ENCODE results near the gene MED15.
A peak's percentile ranks its signal among the peaks of the same experiment; 100 is the strongest.

MED15 gene

DNA sequence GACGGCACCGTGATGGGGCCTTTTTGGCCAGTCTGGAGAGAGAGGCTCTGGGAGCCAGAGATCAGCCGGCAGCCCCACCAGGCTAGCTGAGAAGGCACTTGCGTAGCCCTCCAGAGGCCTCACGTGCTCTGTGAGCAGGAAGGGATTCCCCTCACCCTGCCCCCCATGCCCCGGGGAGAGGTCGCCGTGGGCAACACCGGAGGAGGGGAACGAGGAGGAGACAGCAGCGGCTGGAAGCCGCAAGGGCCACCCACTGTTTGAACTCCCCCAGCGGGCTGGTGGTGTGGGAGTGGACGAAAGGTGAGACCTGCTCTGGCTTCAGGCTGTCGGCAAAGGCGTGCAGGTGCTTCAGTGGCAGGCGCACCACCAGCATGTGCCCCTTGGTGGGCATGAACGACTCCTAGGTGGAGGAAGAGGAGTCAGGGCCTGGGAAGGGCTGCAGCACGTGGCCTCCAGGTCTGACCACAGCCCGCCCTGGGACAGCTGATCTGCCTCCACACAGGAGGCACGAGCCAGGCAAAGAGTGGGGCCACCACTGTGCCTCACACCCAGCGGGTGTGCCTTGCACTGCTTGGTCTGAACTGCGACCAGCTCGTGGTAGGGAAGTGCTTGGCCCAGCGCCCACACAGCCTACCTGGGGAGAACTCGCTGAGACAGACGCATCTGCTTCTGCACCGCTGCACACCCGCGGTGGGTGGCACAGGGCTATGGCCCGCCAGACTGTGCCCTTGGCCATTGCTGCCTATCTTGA, 99.9 kb downstream of the MED15 start:
- no peak for TF ChIP-seq Cebpa-rat (IDR thresholded peaks at IDR 0.05)
- H3K4me1 ChIP-seq: peaks cover 68% of the 10 kb centered on the region
- no peak overlapping the region for H3K27ac ChIP-seq
- H4K20me1 ChIP-seq: no peaks in the 10 kb centered on the region
- no peak overlapping the region; the same call in 1 of the 2 replicates for H3K4me3 ChIP-seq
- H3K27me3 ChIP-seq: no peaks in the 10 kb centered on the region
- H3K9me3 ChIP-seq: no peaks in the 10 kb centered on the region
- no peaks in the 10 kb centered on the region for H3K36me3 ChIP-seq
- peak overlapping the region; percentile 55 for H3K9ac ChIP-seq
- H3K4me2 ChIP-seq: peak overlapping the region; percentile 89

DNA sequence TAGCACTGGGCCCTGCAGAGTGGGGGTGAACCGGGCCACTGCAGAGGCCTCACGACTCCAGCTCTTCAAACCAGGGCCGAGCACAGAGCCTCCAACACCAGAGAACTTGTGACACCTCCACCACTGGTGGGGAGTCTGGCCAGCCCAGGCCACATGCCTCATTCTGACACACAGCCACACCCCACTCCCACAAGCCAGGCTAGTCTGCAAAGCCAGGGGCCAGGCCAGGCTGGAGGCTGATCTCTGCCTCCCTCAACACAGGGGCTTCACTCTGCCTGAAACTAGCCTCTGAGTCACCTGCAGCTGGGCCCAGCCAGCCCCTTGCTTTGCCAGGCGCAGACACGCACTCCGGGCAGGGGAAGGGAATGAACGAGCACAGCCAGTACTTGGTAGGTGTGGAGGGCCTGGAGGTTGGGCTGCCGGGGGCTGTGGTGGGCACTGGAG, 102.9 kb downstream of the MED15 start:
- H3K9me3 ChIP-seq: no peaks in the 10 kb centered on the region
- no peak overlapping the region; the same call in 1 of the 2 replicates for H3K27ac ChIP-seq
- TF ChIP-seq Cebpa-rat (IDR thresholded peaks at IDR 0.05): no peak
- no peaks in the 10 kb centered on the region for H3K27me3 ChIP-seq
- H3K4me1 ChIP-seq: peaks cover 71% of the 10 kb centered on the region
- H3K9ac ChIP-seq: no peak overlapping the region
- H3K4me2 ChIP-seq: peak overlapping the region; percentile 85; the same call in 1 of the 2 replicates
- H3K4me3 ChIP-seq: no peak overlapping the region
- H3K36me3 ChIP-seq: no peaks in the 10 kb centered on the region
- no peaks in the 10 kb centered on the region for H4K20me1 ChIP-seq

DNA sequence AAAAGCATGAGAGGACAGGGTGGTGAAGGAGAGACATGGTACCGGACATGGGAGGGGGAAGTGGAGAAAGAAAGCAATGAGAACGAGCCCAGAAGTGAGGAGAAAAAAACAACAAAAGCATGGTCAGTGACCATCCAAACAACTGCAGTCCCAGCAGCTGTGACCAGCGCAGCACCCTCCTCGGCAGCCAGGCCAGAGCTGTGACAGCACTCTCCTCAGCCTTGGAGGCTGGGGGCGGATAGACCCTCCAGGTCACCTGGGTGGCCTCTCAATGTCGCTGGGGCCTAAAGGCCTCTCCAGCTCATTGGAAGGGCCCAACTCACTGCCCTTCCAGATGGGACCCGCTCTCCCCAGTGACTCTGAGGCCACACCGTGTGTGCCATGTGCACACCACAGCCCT, 103.3 kb downstream of the MED15 start:
- Histone ChIP-seq H3K4me3 (no peak overlapping the region), H3K27me3 (no peaks in the 10 kb centered on the region), H3K27ac (no peak overlapping the region; the same call in 1 of the 2 replicates), H4K20me1 (no peaks in the 10 kb centered on the region), H3K9ac (no peak overlapping the region), H3K4me2 (peak overlapping the region; percentile 85; the same call in 1 of the 2 replicates), H3K9me3 (no peaks in the 10 kb centered on the region), H3K36me3 (no peaks in the 10 kb centered on the region), H3K4me1 (peaks cover 70% of the 10 kb centered on the region)
- no peak for TF ChIP-seq Cebpa-rat (IDR thresholded peaks at IDR 0.05)

DNA sequence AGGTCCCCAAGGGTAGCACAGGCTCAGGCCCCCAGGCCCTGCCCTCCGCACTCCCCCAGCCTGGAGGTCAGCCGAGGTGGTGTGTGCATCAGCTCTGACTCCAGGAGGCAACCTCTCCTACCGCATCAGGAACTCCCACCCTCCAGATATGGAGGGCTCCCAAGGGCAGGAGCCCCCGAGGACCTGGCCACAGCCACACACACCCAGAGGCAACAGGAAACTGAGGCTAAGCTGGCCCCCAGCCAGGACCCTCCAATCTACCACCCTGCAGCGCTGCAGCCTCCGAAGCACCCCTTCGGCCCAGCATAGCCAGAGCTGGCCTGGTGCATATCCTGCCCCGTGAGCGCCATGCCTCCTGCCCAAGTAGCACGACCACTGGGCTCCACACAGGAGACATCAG, 104.0 kb downstream of the MED15 start:
- Histone ChIP-seq H3K4me1 (peaks cover 63% of the 10 kb centered on the region), H3K4me3 (no peak overlapping the region), H3K9ac (no peak overlapping the region), H3K4me2 (peak overlapping the region; percentile 85), H3K27me3 (no peaks in the 10 kb centered on the region), H3K9me3 (no peaks in the 10 kb centered on the region), H4K20me1 (no peaks in the 10 kb centered on the region), H3K27ac (no peak overlapping the region), H3K36me3 (no peaks in the 10 kb centered on the region)
- TF ChIP-seq Cebpa-rat (IDR thresholded peaks at IDR 0.05): no peak

DNA sequence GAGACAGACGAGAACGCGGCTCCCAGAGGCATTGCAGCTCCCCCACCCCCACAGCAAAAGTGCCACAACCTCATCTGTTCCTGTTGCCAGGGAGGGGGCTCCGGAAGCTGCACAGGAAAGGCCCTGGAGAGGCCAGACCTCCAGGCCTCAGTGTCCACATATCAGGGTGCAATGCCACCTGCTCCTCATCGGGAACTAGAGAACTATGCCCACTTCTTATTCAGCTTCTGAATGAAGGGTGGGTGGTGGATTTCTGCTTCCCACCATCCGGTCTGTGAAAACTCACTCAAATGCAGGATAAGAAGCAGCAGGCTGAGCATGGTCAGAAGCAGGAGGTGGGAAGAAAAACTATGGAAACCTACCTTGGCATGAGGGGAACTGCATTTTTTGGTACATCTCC, 105.9 kb downstream of the MED15 start:
- peak overlapping the region; percentile 85 for H3K4me2 ChIP-seq
- H3K27me3 ChIP-seq: no peaks in the 10 kb centered on the region

DNA sequence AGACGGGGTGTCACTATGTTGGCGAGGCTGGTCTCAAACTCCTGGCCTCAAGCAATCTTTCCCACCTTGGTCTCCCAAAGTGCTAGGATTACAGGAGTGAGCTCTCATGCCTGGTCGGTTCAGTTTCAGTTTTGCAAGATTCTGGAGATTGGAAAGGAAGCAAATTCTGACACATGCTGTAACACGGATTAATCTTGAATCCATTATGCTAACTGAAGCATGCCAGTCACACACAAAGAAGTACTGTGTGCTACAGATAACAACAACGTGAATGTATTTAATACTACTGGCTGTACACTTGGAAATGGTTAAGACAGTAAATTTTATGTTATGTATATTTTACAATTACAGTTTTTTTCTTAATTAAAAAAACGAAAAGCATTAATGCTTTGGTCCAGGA, 107.6 kb downstream of the MED15 start:
- no peaks in the 10 kb centered on the region for H3K27me3 ChIP-seq
- no peak overlapping the region for H3K9ac ChIP-seq
- H3K9me3 ChIP-seq: no peaks in the 10 kb centered on the region
- no peaks in the 10 kb centered on the region for H4K20me1 ChIP-seq
- no peaks in the 10 kb centered on the region for H3K36me3 ChIP-seq
- H3K4me2 ChIP-seq: no peak overlapping the region
- H3K27ac ChIP-seq: no peak overlapping the region
- TF ChIP-seq Cebpa-rat (IDR thresholded peaks at IDR 0.05): no peak
- H3K4me1 ChIP-seq: peaks cover 34% of the 10 kb centered on the region
- no peak overlapping the region for H3K4me3 ChIP-seq

More for the DNA sequence above, 105.9 kb downstream of the MED15 start:
- TF ChIP-seq Cebpa-rat (IDR thresholded peaks at IDR 0.05): no peak
- Histone ChIP-seq H3K4me3 (no peak overlapping the region), H4K20me1 (no peaks in the 10 kb centered on the region), H3K27ac (no peak overlapping the region; the same call in 1 of the 2 replicates), H3K9me3 (no peaks in the 10 kb centered on the region), H3K9ac (no peak overlapping the region), H3K36me3 (no peaks in the 10 kb centered on the region), H3K4me1 (peaks cover 44% of the 10 kb centered on the region)

DNA sequence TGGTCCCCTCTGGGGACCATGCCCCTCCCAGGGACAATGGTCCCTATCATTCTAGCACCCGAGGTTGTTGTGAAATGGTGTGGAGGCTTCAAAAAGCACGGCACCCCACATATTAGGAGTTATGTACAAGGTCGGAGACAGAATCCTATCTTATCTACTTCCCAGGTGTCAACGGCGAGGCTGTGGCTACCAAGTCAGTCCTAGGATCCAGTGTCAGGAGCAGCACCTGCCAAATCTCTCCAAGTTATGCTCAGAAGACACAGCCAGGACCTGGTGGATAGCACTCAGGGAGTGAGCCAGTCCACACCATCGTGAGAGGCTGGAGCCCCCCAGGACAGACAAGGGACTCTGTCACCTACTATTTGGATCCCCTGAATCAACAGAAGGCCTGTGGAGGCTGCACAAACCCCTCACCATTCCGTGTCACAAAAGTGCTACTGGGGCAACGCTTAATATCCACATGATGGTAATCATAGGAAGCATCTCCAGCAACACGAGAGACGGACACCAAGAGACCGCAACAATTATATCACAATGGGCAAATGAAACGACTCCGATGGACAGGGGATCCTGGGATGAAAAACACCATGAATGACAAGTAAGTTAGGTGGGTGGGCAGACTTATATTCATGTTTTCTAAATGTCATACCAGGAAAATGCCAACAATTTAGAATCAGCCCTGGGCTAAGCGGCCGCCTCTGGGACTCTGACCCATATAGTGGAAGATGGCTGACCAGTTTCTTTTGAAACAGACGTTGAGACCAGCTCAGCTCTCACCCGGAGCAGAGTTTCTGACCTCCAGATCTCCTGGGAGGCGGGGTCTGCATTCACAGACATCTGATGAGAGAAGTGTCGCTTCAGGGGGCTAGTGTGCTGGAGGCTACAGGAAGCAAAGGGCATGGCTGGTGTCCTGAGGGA, 108.4 kb downstream of the MED15 start:
- H3K27ac ChIP-seq: no peak overlapping the region
- H3K9me3 ChIP-seq: no peaks in the 10 kb centered on the region
- H3K36me3 ChIP-seq: no peaks in the 10 kb centered on the region
- no peak overlapping the region for H3K9ac ChIP-seq
- no peak for TF ChIP-seq Cebpa-rat (IDR thresholded peaks at IDR 0.05)
- H3K4me3 ChIP-seq: no peak overlapping the region
- no peaks in the 10 kb centered on the region for H4K20me1 ChIP-seq
- H3K4me2 ChIP-seq: no peak overlapping the region
- H3K4me1 ChIP-seq: peaks cover 33% of the 10 kb centered on the region
- H3K27me3 ChIP-seq: no peaks in the 10 kb centered on the region

DNA sequence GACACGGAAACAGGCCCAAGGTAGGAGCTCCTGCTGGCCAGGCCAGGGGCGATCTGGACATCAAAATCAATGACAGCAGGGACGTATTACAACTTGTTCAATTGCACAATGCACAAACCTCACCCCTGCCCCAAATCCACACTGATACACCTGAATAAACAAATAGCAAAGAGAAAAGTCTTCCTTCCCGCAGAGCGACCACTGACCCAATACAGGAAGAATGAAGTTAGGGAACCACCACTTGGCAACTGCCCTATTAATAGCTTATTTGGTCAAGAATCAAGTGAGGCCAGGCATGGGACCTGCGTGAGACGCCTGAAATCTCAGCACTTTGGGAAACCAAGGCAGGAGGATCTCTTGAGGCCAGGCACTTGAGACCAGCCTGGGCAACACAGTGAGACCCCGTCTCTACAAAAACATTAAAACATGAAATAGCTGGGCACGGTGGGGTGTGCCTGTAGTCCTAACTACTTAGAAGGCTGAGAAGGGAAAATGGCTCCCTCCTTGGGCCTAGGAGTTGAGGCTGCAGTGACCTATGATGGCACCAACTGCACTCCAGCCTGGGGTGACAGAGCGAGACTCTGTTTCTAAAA, 109.1 kb downstream of the MED15 start:
- Histone ChIP-seq H3K4me3 (no peak overlapping the region), H4K20me1 (no peaks in the 10 kb centered on the region), H3K4me1 (peaks cover 27% of the 10 kb centered on the region), H3K4me2 (no peak overlapping the region), H3K27me3 (no peaks in the 10 kb centered on the region), H3K27ac (no peak overlapping the region), H3K9me3 (no peaks in the 10 kb centered on the region), H3K36me3 (no peaks in the 10 kb centered on the region), H3K9ac (no peak overlapping the region)
- no peak for TF ChIP-seq Cebpa-rat (IDR thresholded peaks at IDR 0.05)

DNA sequence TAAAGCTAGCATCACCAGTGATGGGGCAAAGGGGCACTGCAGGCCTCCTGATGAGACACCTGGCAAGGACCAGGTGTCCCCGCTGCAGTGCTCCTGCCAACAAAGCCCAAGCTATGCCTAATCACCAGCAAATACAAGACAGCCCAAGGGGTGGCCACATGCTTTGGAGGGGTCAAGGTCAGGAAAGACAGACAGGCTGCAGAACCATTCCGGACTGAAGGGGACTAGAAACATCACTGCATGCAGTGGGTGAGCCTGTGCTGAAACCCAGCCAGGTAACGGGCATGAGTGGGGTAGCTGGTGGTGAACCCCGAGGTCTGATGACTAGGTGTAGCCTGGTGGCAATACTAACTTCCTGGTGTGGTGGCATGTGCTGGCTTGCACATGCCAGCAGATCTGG, 111.1 kb downstream of the MED15 start:
- Histone ChIP-seq H3K27ac (no peak overlapping the region), H3K9ac (no peak overlapping the region)

More for the DNA sequence above, 111.1 kb downstream of the MED15 start:
- Histone ChIP-seq H4K20me1 (no peaks in the 10 kb centered on the region), H3K4me2 (no peak overlapping the region), H3K9me3 (no peaks in the 10 kb centered on the region), H3K4me1 (peaks cover 8% of the 10 kb centered on the region), H3K4me3 (no peak overlapping the region), H3K36me3 (no peaks in the 10 kb centered on the region), H3K27me3 (no peaks in the 10 kb centered on the region)
- no peak for TF ChIP-seq Cebpa-rat (IDR thresholded peaks at IDR 0.05)

Data from BLaER1 (cell line).